WERI-Rb-1 (cell line): Measurements from ENCODE around the gene CUX1.

Source experiments
- DNase-seq: peaks from one replicate; pipeline ENCODE4 v3.0.0-alpha.2; 2020
- H3K27ac ChIP-seq: fragments of 250-450 bp; sonication (Bioruptor Pico); 2 replicates; pipeline ENCODE4 v1.5.1; 2020; ENCODE audit warnings: mild to moderate bottlenecking, moderate library complexity
- H3K27me3 ChIP-seq: fragments of 250-450 bp; sonication (Bioruptor Pico); 2 replicates; pipeline ENCODE4 v1.5.1; 2021; ENCODE audit warnings: mild to moderate bottlenecking, low read depth, moderate library complexity; ENCODE audit not compliant: insufficient read depth, severe bottlenecking
- H3K36me3 ChIP-seq: fragments of 250-450 bp; sonication (Bioruptor Pico); 2 replicates; pipeline ENCODE4 v1.5.1; 2020; ENCODE audit warnings: mild to moderate bottlenecking, moderate library complexity
- H3K4me3 ChIP-seq: 2 replicates; pipeline ENCODE4 v1.5.1; 2011; ENCODE audit warnings: low read depth, mild to moderate bottlenecking, control low read depth, low read length
- H3K9me3 ChIP-seq: fragments of 250-450 bp; sonication (Bioruptor Pico); 2 replicates; pipeline ENCODE4 v1.5.1; 2021; ENCODE audit warnings: mild to moderate bottlenecking, moderate library complexity; ENCODE audit not compliant: severe bottlenecking
- CTCF ChIP-seq: IDR thresholded peaks from 2 replicates; pipeline ENCODE4 v1.5.1; 2011; ENCODE audit warnings: low read depth, mild to moderate bottlenecking, control low read depth, inconsistent platforms, low read length

CUX1 gene

GRCh38 chr7:102169651-102170392 is 352.4 kb downstream of the CUX1 start:
- Histone ChIP-seq H3K9me3 (no peaks in the 10 kb centered on the region), H3K4me3 (no peak overlapping the region), H3K27me3 (no peaks in the 10 kb centered on the region), H3K27ac (no peak overlapping the region), H3K36me3 (peaks cover 24% of the 10 kb centered on the region)
- DNase-seq, result no peak
- no peak for TF ChIP-seq CTCF

GRCh38 chr7:102170393-102170970 is 353.1 kb downstream of the CUX1 start:
- H3K27me3 ChIP-seq, result no peaks in the 10 kb centered on the region
- no peak for DNase-seq
- no peak overlapping the region for H3K27ac ChIP-seq
- no peak for TF ChIP-seq CTCF
- no peak overlapping the region for H3K4me3 ChIP-seq
- H3K9me3 ChIP-seq, result no peaks in the 10 kb centered on the region
- H3K36me3 ChIP-seq, result peaks cover 24% of the 10 kb centered on the region

- no peak for DNase-seq
- H3K27me3 ChIP-seq, result no peaks in the 10 kb centered on the region
- H3K36me3 ChIP-seq, result peaks cover 18% of the 10 kb centered on the region
- TF ChIP-seq CTCF, result no peak
- no peaks in the 10 kb centered on the region for H3K9me3 ChIP-seq
- no peak overlapping the region for H3K27ac ChIP-seq
- H3K4me3 ChIP-seq, result no peak overlapping the region
Measured at GRCh38 chr7:102173669-102174068, 356.2 kb downstream of the CUX1 start.

- no peak for TF ChIP-seq CTCF
- H3K27ac ChIP-seq, result no peak overlapping the region
- DNase-seq, result no peak
- H3K9me3 ChIP-seq, result no peaks in the 10 kb centered on the region
- H3K27me3 ChIP-seq, result no peaks in the 10 kb centered on the region
- no peak overlapping the region for H3K4me3 ChIP-seq
- H3K36me3 ChIP-seq, result peaks cover 22% of the 10 kb centered on the region
Measured at GRCh38 chr7:102175423-102176170, 358.2 kb downstream of the CUX1 start.

- Histone ChIP-seq H3K27me3 (no peaks in the 10 kb centered on the region), H3K4me3 (no peak overlapping the region), H3K9me3 (no peaks in the 10 kb centered on the region), H3K27ac (no peak overlapping the region), H3K36me3 (peaks cover 21% of the 10 kb centered on the region)
- DNase-seq, result no peak
- no peak for TF ChIP-seq CTCF
Measured at GRCh38 chr7:102178410-102178809, 361.0 kb downstream of the CUX1 start.
